Natural killer cell treated with Interleukin-12 subunit alpha and Interleukin-12 subunit beta and Interleukin-15 and Interleukin-18, amount 100 ng/mL, for 72 hours (primary cell): ENCODE data around the gene CES4A. TPM values are rescaled to one million over a fixed set of nuclear protein-coding genes. Genes with fewer than 3 reads are reported as not detected.
A peak's percentile ranks its signal among the peaks of the same experiment; 100 is the strongest.
"Not testable (repeated sequence)": the region's sequence is repeated elsewhere in the genome, so short reads cannot be mapped to it uniquely, and the experiment has no call there.

Experiments used
- ATAC-seq, 2 donors: fragments of 150-1000 bp; cut with Tn5 transposase in 1 of 2; sonication (Bioruptor Pico), chemical (Tn5 transposase) in 1 of 2; 2 replicates each; pipeline ENCODE4 v1.10.0; 2021
- DNase-seq: peaks from one replicate; pipeline ENCODE4 v3.0.0; 2022; ENCODE audit warnings: low spot score
- H3K27ac Mint-ChIP-seq, 2 donors: 1 replicate in 1 of 2; 2 replicates in 1 of 2; pipeline ENCODE4 v1.8.0; 2022; ENCODE audit warnings: mixed read lengths in 2 of 2, mild to moderate bottlenecking in 1 of 2, moderate library complexity in 1 of 2
- H3K27me3 Mint-ChIP-seq, 2 donors: 1 replicate in 1 of 2; 2 replicates in 1 of 2; pipeline ENCODE4 v1.8.0; 2022; ENCODE audit warnings: mixed read lengths in 2 of 2
- H3K36me3 Mint-ChIP-seq: one replicate; pipeline ENCODE4 v1.8.0; 2022; ENCODE audit warnings: mixed read lengths
- H3K4me1 Mint-ChIP-seq, 2 donors: 1 replicate in 1 of 2; 2 replicates in 1 of 2; pipeline ENCODE4 v1.8.0; 2022; ENCODE audit warnings: low read depth in 2 of 2, mixed read lengths in 2 of 2, mild to moderate bottlenecking in 1 of 2
- H3K4me3 Mint-ChIP-seq: one replicate; pipeline ENCODE4 v1.8.0; 2022; ENCODE audit warnings: mixed read lengths
- H3K9me3 Mint-ChIP-seq: 2 replicates; pipeline ENCODE4 v1.8.0; 2022; ENCODE audit warnings: mixed read lengths
- total RNA-seq, 2 donors: library from RNA; stranded (reverse); gene quantifications; one replicate each; pipeline ENCODE4 v1.2.3, GENCODE V29; 2022

The CES4A gene
- 1 to 10 TPM; 6.5 to 8.2 TPM for total RNA-seq

GRCh38 chr16:66988197-66988788 lies at the start of gene CES4A:
TSS of gene CES4A (plus strand) at chr16:66988589. CDS start at chr16:66988773, 184 bp downstream.
- ATAC-seq = no peak
- H3K9me3 Mint-ChIP-seq = no peaks in the 10 kb centered on the region
- H3K27ac Mint-ChIP-seq = peak within 1 kb of the TSS; percentile 10 to 71
- no peaks in the 10 kb centered on the region for H3K36me3 Mint-ChIP-seq
- H3K27me3 Mint-ChIP-seq = no peaks in the 10 kb centered on the region
- no peak for DNase-seq
- no peak within 1 kb of the TSS for H3K4me3 Mint-ChIP-seq
- H3K4me1 Mint-ChIP-seq = peaks cover 21 to 26% of the 10 kb centered on the region in 2 donors

- H3K4me1 Mint-ChIP-seq = peaks cover 18 to 21% of the 10 kb centered on the region in 2 donors
- no peak overlapping the region for H3K4me3 Mint-ChIP-seq
- no peaks in the 10 kb centered on the region for H3K36me3 Mint-ChIP-seq
- H3K27me3 Mint-ChIP-seq = no peaks in the 10 kb centered on the region
- no peak overlapping the region for H3K27ac Mint-ChIP-seq
- H3K9me3 Mint-ChIP-seq = no peaks in the 10 kb centered on the region
- ATAC-seq (no peak), DNase-seq (no peak)
Observed at GRCh38 chr16:66939366-66939765, 49.0 kb upstream of the CES4A start.

DNA sequence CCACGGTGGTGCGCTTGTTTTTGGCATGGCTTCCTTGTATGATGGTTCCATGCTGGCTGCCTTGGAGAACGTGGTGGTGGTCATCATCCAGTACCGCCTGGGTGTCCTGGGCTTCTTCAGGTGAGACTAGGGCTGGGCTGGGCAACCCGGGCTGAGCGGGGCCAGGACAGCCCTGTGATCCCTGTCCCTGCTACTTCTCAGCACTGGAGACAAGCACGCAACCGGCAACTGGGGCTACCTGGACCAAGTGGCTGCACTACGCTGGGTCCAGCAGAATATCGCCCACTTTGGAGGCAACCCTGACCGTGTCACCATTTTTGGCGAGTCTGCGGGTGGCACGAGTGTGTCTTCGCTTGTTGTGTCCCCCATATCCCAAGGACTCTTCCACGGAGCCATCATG lies 48.2 kb upstream of the CES4A start:
- Mint-ChIP-seq H3K4me3 (no peak overlapping the region), H3K4me1 (peaks cover 10 to 18% of the 10 kb centered on the region in 2 donors), H3K27ac (no peak overlapping the region), H3K9me3 (no peaks in the 10 kb centered on the region), H3K27me3 (no peaks in the 10 kb centered on the region), H3K36me3 (no peaks in the 10 kb centered on the region)
- ATAC-seq (no peak), DNase-seq (no peak)

GRCh38 chr16:66942981-66943380 lies 45.4 kb upstream of the CES4A start:
- Mint-ChIP-seq H3K9me3 (no peaks in the 10 kb centered on the region), H3K36me3 (no peaks in the 10 kb centered on the region), H3K27me3 (no peaks in the 10 kb centered on the region), H3K4me3 (no peak overlapping the region), H3K4me1 (peaks cover 8 to 9% of the 10 kb centered on the region in 2 donors), H3K27ac (no peak overlapping the region)
- ATAC-seq = no peak
- no peak for DNase-seq

GRCh38 chr16:66943426-66944053 lies 44.8 kb upstream of the CES4A start:
- H3K27me3 Mint-ChIP-seq = peaks cover 0 to 3% of the 10 kb centered on the region in 2 donors
- H3K9me3 Mint-ChIP-seq = no peaks in the 10 kb centered on the region
- no peak overlapping the region for H3K27ac Mint-ChIP-seq
- DNase-seq = no peak
- H3K36me3 Mint-ChIP-seq = no peaks in the 10 kb centered on the region
- H3K4me1 Mint-ChIP-seq = peaks cover 9 to 14% of the 10 kb centered on the region in 2 donors
- no peak for ATAC-seq
- no peak overlapping the region for H3K4me3 Mint-ChIP-seq

DNA sequence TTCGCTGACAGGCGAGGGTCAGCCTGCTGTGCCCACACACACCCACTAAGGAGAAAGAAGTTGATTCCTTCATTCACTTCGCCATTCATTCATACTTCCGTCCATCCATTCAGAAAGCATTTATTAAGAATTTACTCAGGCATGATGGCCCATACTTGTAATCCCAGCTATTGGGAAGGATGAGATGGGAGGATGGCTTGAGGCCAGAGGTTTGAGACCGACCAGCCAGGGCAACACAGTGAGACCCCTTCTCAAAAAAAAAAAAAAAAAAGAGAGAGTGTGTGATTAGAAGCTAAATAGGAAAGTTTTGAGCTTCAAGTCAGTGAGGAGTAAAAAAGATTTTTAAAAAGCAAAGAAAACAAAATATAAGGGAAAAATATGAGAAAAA lies 44.3 kb upstream of the CES4A start:
- no peak for DNase-seq
- H3K9me3 Mint-ChIP-seq = no peaks in the 10 kb centered on the region
- H3K4me1 Mint-ChIP-seq = peaks cover 9 to 17% of the 10 kb centered on the region in 2 donors
- H3K27me3 Mint-ChIP-seq = peaks cover 0 to 6% of the 10 kb centered on the region in 2 donors
- H3K36me3 Mint-ChIP-seq = no peaks in the 10 kb centered on the region
- no peak overlapping the region for H3K4me3 Mint-ChIP-seq
- ATAC-seq = no peak
- H3K27ac Mint-ChIP-seq = no peak overlapping the region

- H3K36me3 Mint-ChIP-seq, DNase-seq, ATAC-seq, H3K9me3 Mint-ChIP-seq, H3K4me3 Mint-ChIP-seq: not testable (repeated sequence)
- peaks cover 6 to 11% of the 10 kb centered on the region in 2 donors for H3K27me3 Mint-ChIP-seq
- peak overlapping the region in 1 of 2 donors; percentile 53 for H3K27ac Mint-ChIP-seq
- H3K4me1 Mint-ChIP-seq = peaks cover 9 to 17% of the 10 kb centered on the region in 2 donors
Observed at GRCh38 chr16:66944971-66945370, 43.4 kb upstream of the CES4A start.

GRCh38 chr16:66945939-66946338 lies 42.5 kb upstream of the CES4A start:
- Mint-ChIP-seq H3K27me3 (peaks cover 6 to 16% of the 10 kb centered on the region in 2 donors), H3K9me3 (no peaks in the 10 kb centered on the region)

DNA sequence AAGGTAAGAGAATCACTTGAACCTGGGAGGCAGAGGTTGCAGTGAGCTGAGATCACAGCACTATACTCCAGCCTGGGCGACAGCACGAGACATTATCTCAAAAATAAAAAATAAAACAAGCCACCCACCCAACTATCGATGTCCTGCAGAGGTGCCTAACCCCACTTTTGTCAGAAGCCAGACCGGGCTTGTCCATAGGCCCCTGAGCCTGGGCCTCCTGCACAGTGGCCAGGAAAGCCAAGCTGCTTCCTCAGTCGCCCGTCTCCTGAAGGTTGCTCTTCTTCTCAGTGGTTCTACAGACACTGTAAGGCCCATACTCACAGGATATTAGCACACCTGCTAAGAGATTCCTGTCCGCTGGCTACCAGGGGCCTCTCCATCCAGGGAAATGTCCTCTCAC lies 41.8 kb upstream of the CES4A start:
- peaks cover 13 to 17% of the 10 kb centered on the region in 2 donors for H3K4me1 Mint-ChIP-seq
- no peaks in the 10 kb centered on the region for H3K9me3 Mint-ChIP-seq
- no peak overlapping the region for H3K27ac Mint-ChIP-seq
- DNase-seq (no peak), ATAC-seq (no peak)
- peaks cover 11 to 20% of the 10 kb centered on the region in 2 donors for H3K27me3 Mint-ChIP-seq
- no peak overlapping the region for H3K4me3 Mint-ChIP-seq
- peaks cover 2% of the 10 kb centered on the region for H3K36me3 Mint-ChIP-seq

More at GRCh38 chr16:66945939-66946338, 42.5 kb upstream of the CES4A start:
- Mint-ChIP-seq H3K4me1 (peaks cover 13 to 17% of the 10 kb centered on the region in 2 donors), H3K36me3 (no peaks in the 10 kb centered on the region), H3K4me3 (no peak overlapping the region), H3K27ac (no peak overlapping the region)
- ATAC-seq (no peak), DNase-seq (no peak)

DNA sequence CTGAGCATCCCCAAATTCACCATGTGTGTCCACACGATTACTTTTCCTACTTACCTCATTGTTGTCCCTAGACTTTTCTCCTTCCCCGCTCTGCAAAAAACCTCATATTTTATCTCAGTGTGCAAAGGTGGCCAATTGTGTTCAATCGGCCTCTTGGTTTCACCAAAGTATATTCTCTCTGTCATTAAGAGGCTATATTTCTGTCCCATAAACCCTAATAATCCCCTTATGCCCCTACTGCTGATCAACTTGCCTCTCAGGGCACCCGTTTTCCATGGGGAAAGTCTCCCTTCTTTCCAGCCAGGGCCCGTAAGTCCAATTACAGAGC lies 41.5 kb upstream of the CES4A start:
- no peak for ATAC-seq

GRCh38 chr16:66947302-66948065 lies 40.9 kb upstream of the CES4A start:
- Mint-ChIP-seq H3K36me3 (peaks cover 6% of the 10 kb centered on the region), H3K9me3 (no peaks in the 10 kb centered on the region), H3K27me3 (peaks cover 16 to 23% of the 10 kb centered on the region in 2 donors), H3K4me1 (peaks cover 13 to 17% of the 10 kb centered on the region in 2 donors), H3K4me3 (peak overlapping the region; percentile 84), H3K27ac (no peak overlapping the region)
- ATAC-seq (peak; percentile 83 to 86), DNase-seq (peak; percentile 85)

More for the DNA sequence above, 41.5 kb upstream of the CES4A start:
- peaks cover 13 to 17% of the 10 kb centered on the region in 2 donors for H3K4me1 Mint-ChIP-seq
- H3K36me3 Mint-ChIP-seq = peaks cover 6% of the 10 kb centered on the region
- peaks cover 15 to 23% of the 10 kb centered on the region in 2 donors for H3K27me3 Mint-ChIP-seq
- H3K9me3 Mint-ChIP-seq = no peaks in the 10 kb centered on the region
- no peak overlapping the region for H3K27ac Mint-ChIP-seq
- DNase-seq = no peak
- no peak overlapping the region for H3K4me3 Mint-ChIP-seq

- no peaks in the 10 kb centered on the region for H3K9me3 Mint-ChIP-seq
- H3K4me1 Mint-ChIP-seq = peaks cover 13 to 17% of the 10 kb centered on the region in 2 donors
- H3K36me3 Mint-ChIP-seq = peaks cover 6% of the 10 kb centered on the region
- H3K27ac Mint-ChIP-seq = no peak overlapping the region
- DNase-seq = no peak
- peak in 1 of 2 donors; percentile 40 for ATAC-seq
- peak overlapping the region; percentile 84 for H3K4me3 Mint-ChIP-seq
- H3K27me3 Mint-ChIP-seq = peaks cover 16 to 26% of the 10 kb centered on the region in 2 donors
Observed at GRCh38 chr16:66948134-66948836, 40.1 kb upstream of the CES4A start.

DNA sequence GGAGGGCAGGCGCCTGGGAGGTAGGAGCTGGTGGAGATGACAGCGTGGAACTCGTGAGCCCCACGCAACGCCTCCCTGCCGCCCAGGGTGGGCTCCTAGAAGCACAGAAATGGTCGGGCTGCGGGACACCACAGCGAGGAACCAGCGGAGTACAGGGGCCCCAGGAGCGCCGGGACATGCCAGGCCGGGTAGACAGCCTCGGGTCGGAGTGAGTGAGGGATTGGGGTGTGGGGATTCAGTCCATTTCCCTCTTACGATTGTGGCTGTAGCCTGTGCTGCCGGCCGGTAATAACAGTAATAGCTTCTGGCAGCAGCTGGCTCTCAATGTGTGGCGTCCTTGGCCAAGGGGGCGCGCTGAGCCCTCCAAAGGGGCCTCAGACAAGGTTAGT lies 39.6 kb upstream of the CES4A start:
- Mint-ChIP-seq H3K4me3 (peak overlapping the region; percentile 84), H3K27me3 (peaks cover 19 to 27% of the 10 kb centered on the region in 2 donors), H3K27ac (no peak overlapping the region)

More for the DNA sequence above, 39.6 kb upstream of the CES4A start:
- Mint-ChIP-seq H3K36me3 (peaks cover 8% of the 10 kb centered on the region), H3K4me1 (peaks cover 14 to 17% of the 10 kb centered on the region in 2 donors), H3K9me3 (no peaks in the 10 kb centered on the region)
- ATAC-seq = no peak
- no peak for DNase-seq
